ENCODE data around the gene DCAF7. TPM values are rescaled to one million over a fixed set of nuclear protein-coding genes. Genes with fewer than 3 reads are reported as not detected.

DCAF7 gene
- polyA plus RNA-seq, 1 of the 3 experiments (the other 2 are of a cell fraction), result 63.5 TPM

- Histone ChIP-seq H3K9me3 (no peaks in the 10 kb centered on the region), H3K4me3 (ENCODE audit: low read depth in 2 of 2, low read length in 1 of 2) (no peak overlapping the region), H3K9ac (no peak overlapping the region), H3K4me1 (ENCODE audit: control insufficient read depth in 1 of 2, insufficient read depth in 2 of 2, low read depth in 1 of 2, low read length in 1 of 2) (peaks cover 0 to 3% of the 10 kb centered on the region in 2 experiments; a peak in 1 of 4 replicates), H2AFZ (ENCODE audit: low read depth) (no peak overlapping the region), H3K36me3 (replicated peaks in 1 of 2; ENCODE audit: control insufficient read depth in 1 of 2, insufficient read depth in 2 of 2, low read length in 1 of 2) (peaks cover 36 to 40% of the 10 kb centered on the region in 2 experiments), H3F3A (replicated peaks; ENCODE audit: insufficient read depth) (no peaks in the 10 kb centered on the region), H3K4me2 (no peak overlapping the region), H3K27ac (ENCODE audit: low read depth in 2 of 2, low read length in 1 of 2) (no peak overlapping the region), H4K20me1 (ENCODE audit: insufficient read depth) (peaks cover 6% of the 10 kb centered on the region), H3K9me2 (no peaks in the 10 kb centered on the region), H3K79me2 (ENCODE audit: insufficient read depth) (peaks cover 38% of the 10 kb centered on the region), H3K27me3 (ENCODE audit: insufficient read depth) (no peaks in the 10 kb centered on the region)
- no peak for TF ChIP-seq FOSL2 (IDR thresholded peaks at IDR 0.05; ENCODE audit: borderline replicate concordance, low read depth)
- TF ChIP-seq EZH2phosphoT487 (IDR thresholded peaks at IDR 0.05; ENCODE audit: borderline replicate concordance, low read depth), result no peak
- TF ChIP-seq NFIC (IDR thresholded peaks at IDR 0.05; ENCODE audit: borderline replicate concordance), result no peak
- no peak for TF ChIP-seq NRF1 (IDR thresholded peaks at IDR 0.05; ENCODE audit: low read depth, low read length)
- no peak for TF ChIP-seq GATA2 (CRISPR knock-in tag; IDR thresholded peaks at IDR 0.05)
- no peak for TF ChIP-seq POLR2AphosphoS5 (IDR thresholded peaks at IDR 0.05; ENCODE audit: low read depth, low read length)
- POLR2A ChIA-PET, result interaction anchor here (0.6 kb wide), 1 partner anchor 61 kb away, joined by 5 read pairs; no protein-coding TSS in a partner anchor
- CTCF ChIA-PET, result interaction anchor here (1.0 to 1.8 kb wide), 5 partner anchors 14 to 208 kb away, joined by 3 to 5 read pairs (median 5); no protein-coding TSS in a partner anchor
- no peak for DNase-seq
Measured at GRCh38 chr17:63633742-63634141, 83.5 kb downstream of the DCAF7 start.

DNA sequence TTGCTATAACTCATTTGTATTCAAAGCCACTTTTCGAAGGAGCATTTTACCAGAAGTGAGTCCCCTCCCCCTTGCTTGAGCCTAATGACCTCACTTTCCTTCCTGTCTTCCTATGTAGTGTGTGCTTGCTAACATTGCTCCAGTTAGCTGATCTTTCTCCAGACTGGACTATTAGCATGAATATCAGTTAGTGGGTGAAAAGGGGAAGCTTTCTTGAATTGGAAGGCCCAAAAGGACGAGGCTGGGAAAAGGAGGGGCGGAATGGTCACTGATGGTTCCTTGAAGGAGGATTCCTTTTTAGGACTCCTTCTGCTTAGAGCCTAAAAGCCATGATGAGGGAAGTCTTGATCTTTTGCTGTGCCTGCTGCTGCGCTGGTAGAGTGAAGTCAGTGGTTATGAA lies 83.9 kb downstream of the DCAF7 start:
- H3K79me2 ChIP-seq (ENCODE audit: insufficient read depth), result peaks cover 34% of the 10 kb centered on the region
- no peak overlapping the region for H3K4me3 ChIP-seq (ENCODE audit: low read depth in 2 of 2, low read length in 1 of 2)
- no peaks in the 10 kb centered on the region for H3K9me3 ChIP-seq
- DNase-seq, result no peak
- CTCF ChIA-PET, result interaction anchor here (1.0 to 1.6 kb wide), 3 partner anchors 13 to 62 kb away, joined by 4 to 5 read pairs (median 5); no protein-coding TSS in a partner anchor
- peaks cover 36% of the 10 kb centered on the region in 2 experiments for H3K36me3 ChIP-seq (replicated peaks in 1 of 2; ENCODE audit: control insufficient read depth in 1 of 2, insufficient read depth in 2 of 2, low read length in 1 of 2)
- H3F3A ChIP-seq (replicated peaks; ENCODE audit: insufficient read depth), result no peaks in the 10 kb centered on the region
- no peak overlapping the region for H3K9ac ChIP-seq
- H3K4me1 ChIP-seq (ENCODE audit: control insufficient read depth in 1 of 2, insufficient read depth in 2 of 2, low read depth in 1 of 2, low read length in 1 of 2), result peaks cover 0 to 3% of the 10 kb centered on the region in 2 experiments; a peak in 1 of 4 replicates
- peaks cover 6% of the 10 kb centered on the region for H4K20me1 ChIP-seq (ENCODE audit: insufficient read depth)
- POLR2A ChIA-PET, result no interaction called here
- WGBS (ENCODE audit: low lambda C conversion rate), result 95% methylated on average over 4 of the region's 4 CpGs
- H3K9me2 ChIP-seq, result no peaks in the 10 kb centered on the region
- H3K27ac ChIP-seq (ENCODE audit: low read depth in 2 of 2, low read length in 1 of 2), result no peak overlapping the region
- no peak overlapping the region for H2AFZ ChIP-seq (ENCODE audit: low read depth)
- no peaks in the 10 kb centered on the region for H3K27me3 ChIP-seq (ENCODE audit: insufficient read depth)
- no peak overlapping the region for H3K4me2 ChIP-seq
- no peak for TF ChIP-seq YY1 (IDR thresholded peaks at IDR 0.05; ENCODE audit: low read depth)
- no peak for TF ChIP-seq SIN3A (IDR thresholded peaks at IDR 0.05; ENCODE audit: borderline replicate concordance, low read depth, low read length)
- TF ChIP-seq EZH2phosphoT487 (IDR thresholded peaks at IDR 0.05; ENCODE audit: borderline replicate concordance, low read depth), result no peak
- TF ChIP-seq CTCF (IDR thresholded peaks at IDR 0.05), result no peak
- no peak for TF ChIP-seq FOXM1 (IDR thresholded peaks at IDR 0.05; ENCODE audit: low read depth)
- no peak for TF ChIP-seq TAF1 (IDR thresholded peaks at IDR 0.05; ENCODE audit: borderline replicate concordance, low read depth, low read length)
- no peak for TF ChIP-seq ELF1 (IDR thresholded peaks at IDR 0.05)
- no peak for TF ChIP-seq TEAD4 (IDR thresholded peaks at IDR 0.05; ENCODE audit: borderline replicate concordance, insufficient read depth)
- TF ChIP-seq RAD21 (IDR thresholded peaks at IDR 0.05; ENCODE audit: low read length), result no peak
- TF ChIP-seq TCF12 (IDR thresholded peaks at IDR 0.05), result no peak
- no peak for TF ChIP-seq ZBTB33 (IDR thresholded peaks at IDR 0.05; ENCODE audit: borderline replicate concordance, low read depth)
- TF ChIP-seq MEF2A (IDR thresholded peaks at IDR 0.05; ENCODE audit: borderline replicate concordance, low read depth), result no peak
- TF ChIP-seq, protein P1, sequence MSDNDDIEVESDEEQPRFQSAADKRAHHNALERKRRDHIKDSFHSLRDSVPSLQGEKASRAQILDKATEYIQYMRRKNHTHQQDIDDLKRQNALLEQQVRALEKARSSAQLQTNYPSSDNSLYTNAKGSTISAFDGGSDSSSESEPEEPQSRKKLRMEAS (IDR thresholded peaks at IDR 0.05; ENCODE audit: low read depth), result no peak
- no peak for TF ChIP-seq RFX5 (IDR thresholded peaks at IDR 0.05; ENCODE audit: low read length)
- no peak for TF ChIP-seq CHD2 (IDR thresholded peaks at IDR 0.05; ENCODE audit: low read length, partially characterized antibody)
- no peak for TF ChIP-seq REST (IDR thresholded peaks at IDR 0.05; ENCODE audit: low read depth, low read length)
- no peak for TF ChIP-seq NFIC (IDR thresholded peaks at IDR 0.05; ENCODE audit: borderline replicate concordance)
- TF ChIP-seq FOXJ3 (CRISPR knock-in tag; IDR thresholded peaks at IDR 0.05), result no peak

All from SK-N-SH (cell line).